Smooth muscle cell of the umbilical artery (primary cell): Measurements from ENCODE around the gene ZNF525. TPM values are rescaled to one million over a fixed set of nuclear protein-coding genes. Genes with fewer than 3 reads are reported as not detected.

ENCODE experiments used
- total RNA-seq: library from RNA; depleted of rRNA; stranded (reverse); fragments of >200 nt; gene quantifications from 2 replicates; pipeline ENCODE4 v1.2.3, GENCODE V29; 2014

The ZNF525 gene
- total RNA-seq, result 8.5 and 9.2 TPM in 2 replicates

GRCh38 chr19:53365134-53365898, at the start of gene ZNF525:
TSS of gene ZNF525 (plus strand) at chr19:53365705. CDS start at chr19:53372282, 6,577 bp downstream.

GRCh38 chr19:53333463-53334449, 31.7 kb upstream of the ZNF525 start, which contains the start of gene ZNF845:
TSS of gene ZNF845 (plus strand) at chr19:53333749. CDS start at chr19:53341308, 7,559 bp downstream.

GRCh38 chr19:53394974-53395839, 29.7 kb downstream of the ZNF525 start, which contains the start of gene ZNF765:
TSS of gene ZNF765 (plus strand) at chr19:53395149. CDS start at chr19:53398016, 2,867 bp downstream.

GRCh38 chr19:53431399-53432087, 66.0 kb downstream of the ZNF525 start, which contains the start of gene ZNF761:
TSS of gene ZNF761 (plus strand) at chr19:53431984. CDS start at chr19:53447269, 15,285 bp downstream.

Other genes starting within 250 kb of the ZNF525 start
- gene ZNF415, start 232.8 kb upstream of the ZNF525 start, total RNA-seq, result 8.3 and 9.9 TPM in 2 replicates
- 6.8 and 9.3 TPM in 2 replicates for gene ZNF347, start 206.7 kb upstream of the ZNF525 start, total RNA-seq
- 3.3 and 5.4 TPM in 2 replicates for gene ZNF665, start 172.3 kb upstream of the ZNF525 start, total RNA-seq
- 14.0 and 18.7 TPM in 2 replicates for gene ZNF677, start 110.8 kb upstream of the ZNF525 start, total RNA-seq
- not detected in 2 replicates for gene VN1R2, start 107.4 kb upstream of the ZNF525 start, total RNA-seq
- not detected in 2 replicates for gene VN1R4, start 98.0 kb upstream of the ZNF525 start, total RNA-seq
- 8.3 and 9.8 TPM in 2 replicates for gene ZNF845, start 32.0 kb upstream of the ZNF525 start, total RNA-seq
- gene ZNF765, start 29.4 kb downstream of the ZNF525 start, total RNA-seq, result 15.4 and 18.1 TPM in 2 replicates
- gene ZNF761, start 66.3 kb downstream of the ZNF525 start, total RNA-seq, result 16.3 and 23.3 TPM in 2 replicates
- gene ZNF813, start 102.0 kb downstream of the ZNF525 start, total RNA-seq, result 4.2 and 4.5 TPM in 2 replicates
- 8.4 and 14.0 TPM in 2 replicates for gene ZNF331, start 172.4 kb downstream of the ZNF525 start, total RNA-seq